ENCODE measurements around the gene PTPRN2. TPM values are rescaled to one million over a fixed set of nuclear protein-coding genes. Genes with fewer than 3 reads are reported as not detected.

The PTPRN2 gene
- total RNA-seq, 1 experiment from 2014 or later: 2.1 TPM

GRCh38 chr7:157675427-157675927 lies 912.1 kb downstream of the PTPRN2 start:
- peaks cover 18 to 30% of the 10 kb centered on the region in 2 experiments for H3K4me1 ChIP-seq (ENCODE audit: control insufficient read depth in 1 of 2, insufficient read depth in 2 of 2, low read length in 2 of 2)
- ChIA-PET POLR2A (no interaction called here), CTCF (no interaction called here), RAD21 (ENCODE audit: low non-redundant PET in 1 of 2, low total read pairs in 2 of 2, uncharacterized antibody in 2 of 2, unreplicated experiment in 2 of 2) (no interaction called here)
- H2AFZ ChIP-seq (ENCODE audit: low read depth, low read length, poor library complexity, severe bottlenecking): no peak overlapping the region
- BruUV-seq (replicated peaks): no TSS peak
- DNase-seq (ENCODE audit: low read depth, low spot score) (no peak), ATAC-seq (no peak)
- no peak overlapping the region for H3K27ac ChIP-seq (ENCODE audit: low read depth, low read length)
- intact Hi-C loops (cut with micrococcal nuclease): no loop called here
- H3K36me3 ChIP-seq (ENCODE audit: control insufficient read depth in 1 of 2, insufficient read depth in 2 of 2, low read length in 2 of 2): no peaks in the 10 kb centered on the region
- TF ChIP-seq MAX (IDR thresholded peaks at IDR 0.05): no peak
- TF ChIP-seq EZH2 (IDR thresholded peaks at IDR 0.05): no peak
- TF ChIP-seq TCF7L2 (IDR thresholded peaks at IDR 0.05; ENCODE audit: borderline replicate concordance, extremely low read depth, insufficient read depth, insufficient read length): no peak
- no peak for TF ChIP-seq REST (IDR thresholded peaks at IDR 0.05; ENCODE audit: low read depth)
- TF ChIP-seq POLR2AphosphoS5 (IDR thresholded peaks at IDR 0.05; ENCODE audit: low read depth, low read length): no peak
- no peak for TF ChIP-seq SIN3A (IDR thresholded peaks at IDR 0.05; ENCODE audit: low read depth)
- no peak for TF ChIP-seq RAD21 (IDR thresholded peaks at IDR 0.05; ENCODE audit: low read depth)
- TF ChIP-seq ZNF274 (IDR thresholded peaks at IDR 0.05; ENCODE audit: low read depth, low read length): no peak
- no peak for TF ChIP-seq CTCF (IDR thresholded peaks at IDR 0.05 in 2 of 3, conservative IDR thresholded peaks at IDR 0.05 in 1 of 3; ENCODE audit: borderline replicate concordance in 1 of 3, insufficient read depth in 1 of 3, low read depth in 2 of 3, low read length in 2 of 3)
- no peaks in the 10 kb centered on the region for H3K9me2 ChIP-seq (ENCODE audit: insufficient read depth)
- no peaks in the 10 kb centered on the region for H4K20me1 ChIP-seq (ENCODE audit: insufficient read depth)
- H3K79me2 ChIP-seq (ENCODE audit: insufficient read depth, low read length): peaks cover 8% of the 10 kb centered on the region
- no peak overlapping the region for H3K9ac ChIP-seq (ENCODE audit: low read length)
- H3K27me3 ChIP-seq (ENCODE audit: insufficient read depth, low read length): no peaks in the 10 kb centered on the region
- no peak overlapping the region for H3K4me2 ChIP-seq (ENCODE audit: low read length)
- no peaks in the 10 kb centered on the region for H3K9me3 ChIP-seq (ENCODE audit: control insufficient read depth in 1 of 2, insufficient read depth in 1 of 2, low read depth in 1 of 2, low read length in 2 of 2)
- no peak overlapping the region for H3K4me3 ChIP-seq (replicated peaks in 1 of 2; ENCODE audit: low read depth in 1 of 2, low read length in 2 of 2)
